Left kidney (tissue), 2 donors: ENCODE data around the gene TRPM3. TPM values are rescaled to one million over a fixed set of nuclear protein-coding genes. Genes with fewer than 3 reads are reported as not detected.

Experiments
- DNase-seq: peaks from one replicate; pipeline ENCODE4 v3.0.0-alpha.2; 2013
- polyA plus RNA-seq: library from polyadenylated mRNA; unstranded; fragments of 120-200 nt; gene quantifications from one replicate; pipeline ENCODE4 v1.2.1, GENCODE V29; 2013; ENCODE audit not compliant: insufficient read length

The TRPM3 gene
- polyA plus RNA-seq, 1 donor, result 15.4 TPM

DNA sequence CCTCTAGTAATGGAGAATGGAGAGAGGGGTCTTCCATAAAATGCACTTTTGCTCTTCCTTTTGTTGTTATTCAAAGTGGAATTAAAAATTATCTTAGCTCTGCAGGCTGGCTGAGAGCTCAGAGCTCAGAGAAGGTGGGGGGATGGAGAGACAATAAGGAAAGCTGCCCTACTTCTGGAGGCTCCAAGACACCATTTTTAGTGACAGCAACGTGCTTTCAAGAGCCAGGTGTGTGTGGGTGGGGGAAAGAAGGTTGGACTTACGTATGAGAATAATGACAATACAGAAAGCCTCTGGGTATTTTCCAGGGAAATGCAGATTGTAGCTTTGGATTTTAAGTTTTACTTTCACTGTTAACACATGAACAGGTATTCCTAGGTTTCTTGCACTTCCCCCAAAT lies 173.9 kb downstream of the TRPM3 start:
- no peak for DNase-seq

DNA sequence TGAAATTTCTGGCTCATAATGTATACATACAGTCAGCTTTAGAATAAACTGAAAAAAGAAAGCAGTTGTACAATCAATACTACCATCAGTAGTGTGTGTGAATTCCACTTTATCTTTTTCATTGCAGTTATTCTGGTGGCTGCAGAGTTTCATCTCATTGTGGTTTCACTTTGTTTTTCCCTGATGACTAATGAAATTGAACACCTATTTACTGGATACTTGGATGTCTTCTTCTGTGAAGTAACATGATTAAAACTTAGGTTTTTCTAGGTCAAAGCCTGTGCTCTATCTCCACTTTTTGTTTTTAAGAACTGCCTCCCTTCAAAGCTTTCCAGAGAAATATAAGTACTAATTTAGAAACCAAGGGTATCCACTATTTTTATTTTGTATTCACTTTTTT lies 174.3 kb downstream of the TRPM3 start:
- no peak for DNase-seq

DNA sequence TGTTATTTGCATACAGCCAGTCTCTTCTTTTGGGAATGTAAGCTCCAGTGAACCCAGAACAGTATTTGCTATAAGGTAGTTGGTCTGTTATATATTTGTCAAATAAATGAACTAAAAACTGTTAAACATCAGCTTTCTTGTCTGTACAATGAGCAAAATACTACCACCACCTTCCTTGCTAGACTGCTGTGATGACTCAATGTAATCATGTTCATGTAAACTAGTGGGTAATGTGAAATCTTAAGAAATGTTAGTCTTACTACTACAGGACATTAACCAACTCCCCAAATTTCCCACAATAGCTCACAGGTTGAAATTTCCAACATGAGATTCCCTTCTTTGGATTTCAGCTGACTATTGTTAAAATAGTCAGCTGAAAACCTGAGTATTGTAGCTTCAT lies 176.1 kb downstream of the TRPM3 start:
- DNase-seq, result no peak

DNA sequence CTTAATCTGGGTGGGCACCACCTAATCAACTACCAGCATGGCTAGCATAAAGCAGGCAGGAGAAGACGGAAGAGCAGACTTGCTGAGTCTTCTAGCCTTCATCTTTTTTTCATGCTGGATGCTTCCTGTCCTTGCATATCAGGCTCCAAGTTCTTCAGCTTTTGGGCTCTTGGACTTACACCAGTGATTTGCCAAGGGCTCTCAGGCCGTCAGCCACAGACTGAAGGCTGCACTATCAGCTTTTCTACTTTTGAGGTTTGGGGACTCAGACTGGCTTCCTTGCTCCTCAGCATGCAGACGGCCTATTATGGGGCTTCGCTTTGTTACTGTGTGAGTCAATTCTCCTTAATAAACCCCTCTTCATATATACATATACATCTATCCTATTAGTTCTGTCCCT lies 180.2 kb downstream of the TRPM3 start:
- DNase-seq, result no peak

DNA sequence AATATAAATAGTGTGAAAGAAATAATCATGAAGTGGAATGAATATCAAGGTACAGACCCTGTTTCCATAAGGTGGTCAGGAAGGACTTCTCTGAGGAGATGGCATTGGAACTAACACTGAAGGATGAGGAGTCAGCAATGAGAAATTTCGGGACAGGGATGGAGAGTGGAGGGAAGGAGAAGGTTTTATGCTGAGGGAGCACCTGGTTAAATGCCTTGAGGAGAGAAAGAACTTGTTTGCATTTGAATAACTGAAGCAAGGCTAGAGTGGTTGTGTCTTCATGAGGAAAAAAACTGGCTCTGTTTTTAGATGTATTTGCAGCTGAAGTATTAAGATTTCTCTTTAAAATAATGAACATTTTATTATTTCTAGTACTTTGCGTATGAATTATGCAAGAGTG lies 180.8 kb downstream of the TRPM3 start:
- DNase-seq, result no peak

DNA sequence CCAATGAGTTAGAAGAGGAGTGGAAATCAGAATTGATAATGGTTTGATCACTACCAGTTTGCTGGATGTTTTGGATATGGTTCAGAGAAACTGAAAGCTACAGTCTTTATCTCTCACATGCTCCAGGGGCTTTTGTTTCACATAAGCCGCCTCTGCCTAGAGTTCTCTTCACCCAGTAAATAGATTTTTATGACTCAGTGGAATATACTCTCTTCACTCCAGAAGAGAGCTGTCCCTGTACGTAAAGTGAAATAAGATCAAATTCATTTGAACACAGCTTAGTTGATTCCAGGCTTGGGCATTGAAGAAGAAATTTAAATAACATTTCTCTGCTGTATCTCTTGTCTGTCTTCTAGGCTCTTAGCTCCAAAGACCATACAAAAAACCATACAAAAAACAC lies 184.9 kb downstream of the TRPM3 start:
- no peak for DNase-seq

DNA sequence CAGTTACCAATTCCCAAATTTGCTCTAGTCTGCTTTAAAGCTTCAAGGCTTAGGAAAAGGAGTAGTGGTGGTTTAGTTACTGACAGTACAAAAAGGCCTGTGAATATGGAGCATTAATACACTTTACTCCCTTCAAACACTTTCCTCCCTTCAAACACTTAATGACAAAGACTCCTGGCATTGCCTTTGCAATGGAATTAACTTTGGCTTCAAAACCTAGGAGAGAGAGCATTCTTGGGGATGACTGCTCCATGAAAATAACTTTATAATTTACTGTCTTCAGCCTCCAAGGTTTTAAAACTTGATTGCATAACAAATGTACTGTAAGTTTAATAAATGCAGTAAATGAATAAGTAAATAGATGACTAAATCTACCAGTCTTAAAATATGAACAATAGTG lies 185.6 kb downstream of the TRPM3 start:
- DNase-seq, result no peak

DNA sequence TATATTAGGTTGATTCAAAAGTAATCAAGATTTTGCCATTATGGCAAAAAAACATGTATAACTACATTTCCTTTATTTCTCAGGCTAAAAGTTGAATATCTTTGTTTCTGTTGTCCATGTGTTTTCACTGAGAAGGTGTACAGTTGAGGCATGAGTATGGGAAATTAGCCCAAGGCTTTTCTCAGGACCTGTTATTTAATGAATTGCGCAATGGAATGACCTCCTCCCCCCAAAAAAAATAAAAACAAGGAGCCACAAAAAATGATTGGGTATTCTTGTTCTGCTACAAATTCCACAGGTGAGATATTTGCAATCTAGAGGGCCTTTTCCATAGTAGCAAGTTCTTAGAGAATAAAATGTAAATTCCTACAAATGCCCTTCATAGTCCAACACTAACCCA lies 186.8 kb downstream of the TRPM3 start:
- no peak for DNase-seq

DNA sequence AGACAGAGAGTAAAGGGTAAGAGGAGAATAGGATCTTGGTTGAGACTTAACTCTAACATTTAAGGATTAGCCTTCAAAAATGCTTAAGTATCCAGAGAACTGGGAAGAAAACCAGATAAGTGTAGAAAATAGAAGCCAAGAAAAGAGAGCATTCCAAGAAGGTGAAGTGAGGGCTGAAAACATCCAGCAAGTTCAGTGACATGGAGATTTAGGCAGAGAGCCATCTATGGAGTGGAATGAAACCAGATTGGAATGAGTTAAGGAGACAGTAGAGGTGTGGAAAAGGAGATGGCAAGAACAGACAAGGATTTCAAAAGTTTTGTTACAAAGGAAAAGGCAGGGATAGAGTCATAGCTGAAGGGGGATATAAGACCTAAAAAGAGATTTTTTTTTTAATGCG lies 188.1 kb downstream of the TRPM3 start:
- DNase-seq, result no peak

DNA sequence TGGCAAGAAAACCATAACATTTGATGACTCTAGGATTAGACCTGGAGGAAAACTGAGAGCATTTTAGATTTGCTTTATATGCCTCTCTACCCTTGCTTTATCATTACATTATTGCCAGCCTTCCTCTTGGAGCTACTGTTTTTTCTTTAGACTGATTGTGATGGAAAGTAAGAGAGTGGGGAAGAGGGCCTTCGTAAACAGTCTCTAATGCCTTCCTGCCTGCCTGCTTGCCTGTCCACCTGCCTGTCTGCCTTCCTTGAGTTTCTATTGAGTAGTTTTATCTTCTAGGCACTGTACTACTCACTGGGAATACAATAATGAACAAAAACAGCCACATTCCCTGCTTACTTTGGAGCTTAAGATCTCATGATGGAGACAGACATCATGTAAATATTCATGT lies 189.3 kb downstream of the TRPM3 start:
- DNase-seq, result no peak

DNA sequence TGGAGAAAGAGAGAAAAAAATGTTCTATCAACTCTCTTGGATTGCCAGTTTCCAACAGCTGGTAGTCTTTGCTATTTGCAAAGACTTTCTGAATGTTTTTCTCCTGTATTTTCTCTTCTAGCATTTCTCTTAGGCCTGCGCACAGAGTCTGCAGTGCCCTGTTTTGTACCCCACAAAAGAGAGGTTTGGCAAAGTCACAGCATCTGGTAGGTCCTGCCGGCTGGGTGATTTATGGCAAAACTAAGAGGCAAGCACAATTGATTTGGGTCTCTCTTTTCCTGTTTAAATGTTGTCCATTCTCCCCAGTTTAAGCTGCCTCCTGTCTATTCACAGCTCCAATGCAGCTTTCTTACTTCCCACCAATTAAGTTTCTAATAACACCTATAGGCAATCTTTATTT lies 193.9 kb downstream of the TRPM3 start:
- DNase-seq, result no peak

DNA sequence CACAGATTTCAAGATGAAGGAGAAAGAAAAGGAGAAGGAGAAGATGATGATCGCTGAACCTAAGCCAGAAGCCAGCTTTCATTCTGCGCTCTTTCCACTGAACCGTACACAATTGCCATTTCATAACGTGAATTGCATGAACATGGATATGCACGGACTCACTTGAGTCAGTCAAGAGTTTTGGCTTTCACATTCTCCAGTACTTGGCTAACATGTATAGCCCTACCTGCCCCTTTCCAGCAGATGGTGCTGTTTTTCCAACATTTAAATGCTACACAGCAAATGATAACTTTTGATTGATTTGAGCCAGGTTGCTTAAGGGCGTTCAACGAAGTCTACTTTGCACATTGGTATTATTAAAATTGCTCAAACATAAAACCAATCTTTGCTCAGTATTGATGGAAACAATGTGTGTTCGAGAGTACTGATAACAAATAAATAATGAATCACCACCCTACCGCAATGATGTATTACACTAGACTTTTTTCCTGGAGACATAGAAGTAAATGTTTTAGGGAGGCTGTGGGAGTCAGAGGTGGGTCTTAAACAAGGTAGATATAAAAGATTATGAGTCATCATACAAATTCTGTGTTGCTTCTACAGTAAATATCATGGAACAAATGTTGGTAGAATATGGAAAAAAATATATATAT lies 196.4 kb downstream of the TRPM3 start:
- DNase-seq, result peak; percentile 62

DNA sequence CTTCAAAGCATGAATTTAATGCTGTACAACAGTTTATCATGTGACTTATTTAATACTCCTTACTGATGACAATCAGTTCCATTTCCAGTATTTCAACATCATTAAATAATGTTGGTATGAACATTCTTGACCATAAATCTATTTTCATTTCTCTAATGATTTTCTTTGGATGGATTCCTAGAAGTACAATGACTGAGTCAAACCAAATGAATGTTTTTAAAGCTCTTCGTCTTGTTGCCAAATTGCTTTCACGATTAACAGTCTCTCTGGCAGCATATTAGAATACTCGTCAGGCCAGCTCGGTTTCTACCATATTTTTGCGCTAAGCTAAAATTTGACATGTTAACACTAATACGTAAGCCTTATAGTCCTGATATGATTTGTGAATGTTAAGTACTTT lies 197.0 kb downstream of the TRPM3 start:
- no peak for DNase-seq

DNA sequence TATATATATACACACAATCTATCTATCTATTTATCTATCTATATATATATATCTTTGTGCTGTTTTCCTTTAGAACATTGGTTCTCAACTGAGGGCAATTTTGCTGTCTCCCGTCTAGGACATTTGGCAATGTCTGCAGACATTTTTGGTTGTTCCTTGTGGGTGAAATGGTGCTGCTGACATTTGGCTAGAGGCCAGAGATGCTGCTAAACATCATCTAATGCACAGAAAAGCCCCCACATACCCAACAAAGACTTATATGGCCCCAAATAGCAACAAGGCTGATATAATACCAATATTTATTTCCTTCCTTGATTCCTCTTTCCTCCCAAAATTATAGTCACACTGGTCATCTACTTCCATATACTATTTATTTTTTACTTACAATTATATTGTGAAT lies 197.5 kb downstream of the TRPM3 start:
- no peak for DNase-seq

DNA sequence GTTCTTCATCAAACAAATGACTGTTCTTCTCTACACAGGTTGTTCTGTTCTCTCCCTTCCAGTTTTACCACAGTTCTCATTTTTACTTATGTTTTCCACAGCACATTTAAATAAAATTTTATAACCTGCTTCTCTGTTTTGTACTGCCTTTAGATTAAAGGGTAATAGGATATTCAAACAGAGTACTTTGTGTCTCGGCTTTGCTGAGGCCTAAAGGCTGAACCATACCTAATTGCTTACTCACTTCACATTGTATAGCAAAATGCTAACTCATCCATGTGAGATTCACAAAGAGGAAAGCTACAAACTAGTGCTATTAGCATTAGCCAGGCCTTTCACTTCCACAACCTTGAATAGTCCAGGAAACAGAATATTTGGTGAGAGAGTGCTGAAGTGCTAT lies 200.3 kb downstream of the TRPM3 start:
- no peak for DNase-seq

DNA sequence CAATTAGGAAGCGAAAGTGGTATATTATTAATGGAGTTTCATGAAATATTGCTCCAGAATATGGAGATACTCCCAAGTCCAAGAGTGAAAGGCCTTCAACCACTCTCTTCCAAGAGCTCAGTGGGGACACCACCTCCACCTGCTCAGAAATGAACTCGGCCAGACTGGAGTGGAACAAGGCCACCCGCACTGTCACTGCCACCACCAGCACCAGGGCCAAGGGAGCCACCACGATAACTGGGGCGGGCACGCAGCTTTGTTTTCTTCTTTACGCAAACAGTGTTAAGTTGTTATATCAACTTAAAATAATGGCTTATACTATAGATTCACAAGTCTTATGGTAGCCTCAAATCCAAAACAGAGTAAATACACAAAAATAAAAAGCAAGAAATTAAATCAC lies 204.1 kb downstream of the TRPM3 start:
- no peak for DNase-seq

DNA sequence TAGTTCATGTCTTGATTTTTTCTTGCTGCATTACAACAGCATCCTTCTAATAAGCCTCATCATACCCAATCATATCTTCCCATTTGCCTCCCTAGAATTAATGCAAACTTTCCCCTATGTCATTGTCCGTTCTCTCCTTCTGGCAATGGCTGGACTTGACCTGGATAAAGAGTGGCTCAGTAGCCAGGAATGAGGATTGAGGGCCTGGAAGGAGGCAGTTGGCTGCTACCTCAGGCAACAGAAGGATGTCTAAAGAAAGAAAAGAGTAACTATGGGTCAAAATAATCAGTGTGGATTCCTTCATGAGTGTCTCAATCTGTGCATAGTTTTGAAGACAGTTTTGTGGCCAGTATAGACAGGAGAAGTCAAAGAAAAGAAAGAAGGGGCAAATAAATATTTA lies 209.6 kb downstream of the TRPM3 start:
- DNase-seq, result no peak

DNA sequence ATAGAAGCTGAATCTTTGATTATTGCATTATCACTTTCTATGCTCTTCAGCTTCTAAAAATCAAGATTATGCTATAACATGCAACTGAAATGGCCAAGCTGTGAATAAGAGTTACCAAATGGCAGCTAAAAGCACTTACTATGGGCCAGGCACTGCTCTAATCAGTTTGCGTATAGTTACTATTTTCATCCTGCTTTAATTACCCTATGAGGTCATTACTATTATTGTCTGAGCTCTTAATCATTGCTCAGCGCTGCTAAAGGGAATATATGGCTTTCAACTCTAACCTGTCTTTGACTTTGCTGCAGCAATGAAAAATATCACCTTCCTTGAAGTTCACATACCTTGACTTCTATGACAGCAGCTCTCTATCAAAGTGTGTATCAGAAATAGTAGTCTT lies 210.8 kb downstream of the TRPM3 start:
- DNase-seq, result no peak

DNA sequence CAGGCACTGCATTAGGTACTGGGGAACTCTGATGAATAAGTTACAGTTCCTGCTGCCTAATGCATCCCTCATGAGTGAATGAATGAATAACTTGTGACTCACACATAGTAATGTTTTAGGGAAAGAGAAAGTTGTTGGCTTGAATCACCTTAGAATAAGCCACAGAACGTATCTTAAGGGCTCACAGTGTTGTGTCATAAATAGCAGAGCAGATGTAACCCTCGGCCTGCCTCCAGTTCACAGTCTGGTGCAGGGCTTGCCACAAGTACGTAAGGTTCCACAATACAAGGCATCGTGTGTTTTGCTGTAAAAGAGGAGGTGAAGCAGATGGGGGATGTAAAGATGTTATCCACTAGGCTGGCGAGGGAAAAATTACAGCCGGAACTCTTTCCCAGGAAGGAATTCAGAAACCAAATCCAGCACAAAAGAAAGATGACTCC lies 218.7 kb downstream of the TRPM3 start:
- DNase-seq, result no peak

DNA sequence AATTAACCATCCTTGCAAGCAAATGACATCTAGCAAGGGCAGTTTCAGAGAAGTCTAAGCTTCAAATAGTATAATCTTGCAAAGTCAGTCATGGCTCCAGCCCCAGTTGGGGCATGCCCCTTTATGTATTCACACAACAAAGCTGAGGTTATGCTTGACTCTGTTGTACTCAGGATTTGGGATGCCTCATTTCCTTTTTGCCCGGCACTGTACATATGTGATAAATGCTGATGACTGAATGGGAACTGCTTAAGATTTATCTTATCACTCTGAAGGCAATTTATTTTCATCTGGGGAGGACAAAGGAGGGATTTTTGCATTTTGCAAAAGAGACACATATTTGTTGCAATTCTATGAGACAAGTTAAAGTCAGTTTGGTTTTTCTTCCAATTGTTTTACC lies 219.2 kb downstream of the TRPM3 start:
- no peak for DNase-seq

DNA sequence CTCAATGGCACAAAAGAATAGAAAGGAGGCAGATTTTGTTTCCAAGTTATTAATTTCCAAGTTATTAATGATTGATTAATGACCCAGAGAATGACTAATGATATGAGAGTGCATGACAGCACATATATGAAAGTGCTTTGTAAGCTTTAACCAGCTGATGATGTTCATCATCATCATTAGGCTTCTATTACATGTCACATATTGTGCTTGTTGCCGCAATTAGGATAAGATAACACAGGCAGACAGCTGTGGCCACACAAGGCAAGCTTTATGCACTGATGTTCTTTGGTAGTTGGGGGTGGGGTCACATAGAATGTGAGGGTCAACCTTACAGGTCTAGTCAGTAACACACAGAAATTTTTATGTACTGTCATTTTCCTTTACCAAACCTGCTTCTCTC lies 219.7 kb downstream of the TRPM3 start:
- DNase-seq, result no peak

DNA sequence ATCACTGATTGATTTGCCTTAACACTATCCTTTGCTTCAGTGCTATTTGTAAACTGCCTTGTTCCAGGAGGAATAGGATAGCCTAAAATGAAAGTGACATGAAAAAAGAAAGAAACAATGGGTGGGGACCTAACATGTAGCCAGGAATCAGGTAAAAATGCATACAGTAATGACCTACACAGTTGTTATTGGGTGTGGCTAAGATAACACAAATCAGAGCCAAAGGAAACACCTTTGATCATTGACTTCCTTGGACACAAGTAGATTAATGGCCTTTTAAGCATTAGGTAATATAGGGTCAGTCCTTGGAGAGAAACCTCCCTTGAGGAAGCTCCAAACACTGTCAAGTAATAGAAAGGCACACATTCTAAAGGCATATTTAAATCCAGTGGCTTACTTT lies 220.4 kb downstream of the TRPM3 start:
- DNase-seq, result no peak

DNA sequence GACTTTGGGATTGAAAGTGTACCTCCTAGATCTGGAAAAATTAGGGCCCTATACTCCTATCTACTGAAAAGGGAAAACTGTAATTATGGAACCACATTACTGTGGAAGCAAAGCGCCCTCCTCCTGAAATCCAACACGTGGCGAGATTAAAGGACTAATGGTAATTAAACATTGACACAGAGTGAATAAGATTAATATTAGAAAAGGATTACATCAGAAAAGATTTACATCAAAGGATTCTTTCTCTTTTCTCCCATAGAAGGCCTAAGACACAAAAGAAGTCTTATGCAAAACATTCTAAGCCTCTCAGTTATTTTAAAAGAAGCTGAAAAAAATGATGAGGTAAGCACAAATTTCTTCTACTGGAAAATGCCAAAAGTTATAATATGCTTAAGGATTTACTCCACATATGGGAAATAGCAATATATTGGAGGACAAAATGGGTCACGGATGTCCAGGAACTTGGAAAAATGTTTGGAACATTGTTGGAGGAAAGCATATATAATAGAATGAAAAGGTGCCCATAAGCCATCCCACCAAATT lies 227.8 kb downstream of the TRPM3 start:
- DNase-seq, result no peak

DNA sequence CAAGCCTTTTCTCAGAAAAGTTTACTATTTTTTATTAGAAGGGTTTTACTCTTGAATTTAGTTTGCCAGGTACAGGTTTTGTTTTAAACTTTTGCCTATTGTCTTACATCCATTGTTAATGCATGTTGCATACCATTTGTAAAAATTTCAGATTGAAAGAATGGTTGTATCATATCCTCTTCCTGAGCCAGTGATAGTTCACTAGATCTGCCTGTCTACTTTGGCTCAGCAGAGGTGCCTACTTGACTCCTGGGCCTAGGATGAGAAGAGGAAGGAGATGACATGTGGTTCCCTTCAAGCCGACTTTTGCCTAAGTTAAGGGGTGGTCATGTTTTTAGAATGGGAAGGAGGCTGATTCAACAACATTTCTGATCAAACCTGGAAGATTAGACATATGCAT lies 232.9 kb downstream of the TRPM3 start:
- no peak for DNase-seq

DNA sequence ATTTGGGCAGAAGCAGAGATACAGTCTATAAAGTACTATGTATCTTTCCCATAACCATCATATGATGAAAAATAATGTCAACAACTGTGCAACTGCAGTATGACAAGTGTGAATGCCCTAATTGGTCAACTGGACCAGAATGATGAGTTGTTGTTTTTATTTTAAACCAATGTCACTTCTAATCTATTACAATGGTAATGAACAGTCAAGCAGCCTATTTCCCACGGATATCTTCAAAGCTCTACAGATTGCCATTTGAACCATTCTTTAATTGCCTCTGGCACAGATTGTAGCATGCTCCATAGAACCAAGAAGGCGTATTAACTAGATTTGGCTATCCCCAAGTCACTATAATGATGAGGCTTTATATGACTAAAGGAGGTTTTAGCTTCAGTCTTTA lies 233.6 kb downstream of the TRPM3 start:
- no peak for DNase-seq
